Nephron (organoid): ENCODE data around the gene ACSL5.

Source experiments
- H3K27ac Mint-ChIP-seq, 3 experiments: 2 replicates each; pipeline ENCODE4 v1.8.0; 2020; ENCODE audit warnings: mixed read lengths in 3 of 3, mild to moderate bottlenecking in 2 of 3, moderate library complexity in 1 of 3
- H3K27me3 Mint-ChIP-seq: 2 replicates; pipeline ENCODE4 v1.8.0; 2021; ENCODE audit warnings: low read depth, mild to moderate bottlenecking, moderate library complexity, mixed read lengths
- H3K36me3 Mint-ChIP-seq: 2 replicates; pipeline ENCODE4 v1.8.0; 2020; ENCODE audit warnings: low read depth, mixed read lengths
- H3K4me1 Mint-ChIP-seq: 2 replicates; pipeline ENCODE4 v1.8.0; 2020; ENCODE audit warnings: mixed read lengths
- H3K4me3 Mint-ChIP-seq, 3 experiments: 2 replicates each; pipeline ENCODE4 v1.8.0; 2020; ENCODE audit warnings: mild to moderate bottlenecking in 3 of 3, mixed read lengths in 3 of 3, moderate library complexity in 2 of 3
- H3K9me3 Mint-ChIP-seq: 2 replicates; pipeline ENCODE4 v1.8.0; 2020; ENCODE audit warnings: mixed read lengths
- CTCF ChIP-seq, 3 experiments: fragments of 200-600 bp; sonication (generic); IDR thresholded peaks; one replicate each; pipeline ENCODE4 v1.5.0; 2021; ENCODE audit warnings: antibody characterized with exemption in 3 of 3; ENCODE audit not compliant: unreplicated experiment in 3 of 3

ACSL5 gene

DNA sequence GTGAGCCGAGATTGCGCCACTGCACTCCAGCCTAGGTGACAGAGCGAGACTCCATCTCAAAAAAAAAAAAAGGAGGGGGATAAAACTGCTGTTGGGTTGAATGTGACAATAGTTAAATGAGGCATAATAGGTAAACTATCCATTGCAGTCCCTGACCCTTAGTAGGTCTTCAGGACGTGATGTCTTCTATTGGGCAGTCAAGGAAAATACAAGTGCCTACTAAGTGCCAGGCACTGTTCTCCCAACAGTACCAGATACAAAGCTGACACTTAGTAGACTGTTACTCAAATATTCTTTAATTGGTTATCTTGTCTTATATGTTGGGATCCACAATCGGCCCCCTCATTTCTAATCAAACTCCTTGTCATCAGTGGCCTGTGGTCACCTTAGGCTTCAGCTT is 27.1 kb upstream of the ACSL5 start:
- TF ChIP-seq CTCF (IDR thresholded peaks at IDR 0.05; ENCODE audit: unreplicated experiment in 3 of 3): no peak
- Mint-ChIP-seq H3K4me1 (no peaks in the 10 kb centered on the region), H3K9me3 (no peaks in the 10 kb centered on the region), H3K27ac (no peak overlapping the region), H3K36me3 (no peaks in the 10 kb centered on the region), H3K27me3 (no peaks in the 10 kb centered on the region), H3K4me3 (no peak overlapping the region)

DNA sequence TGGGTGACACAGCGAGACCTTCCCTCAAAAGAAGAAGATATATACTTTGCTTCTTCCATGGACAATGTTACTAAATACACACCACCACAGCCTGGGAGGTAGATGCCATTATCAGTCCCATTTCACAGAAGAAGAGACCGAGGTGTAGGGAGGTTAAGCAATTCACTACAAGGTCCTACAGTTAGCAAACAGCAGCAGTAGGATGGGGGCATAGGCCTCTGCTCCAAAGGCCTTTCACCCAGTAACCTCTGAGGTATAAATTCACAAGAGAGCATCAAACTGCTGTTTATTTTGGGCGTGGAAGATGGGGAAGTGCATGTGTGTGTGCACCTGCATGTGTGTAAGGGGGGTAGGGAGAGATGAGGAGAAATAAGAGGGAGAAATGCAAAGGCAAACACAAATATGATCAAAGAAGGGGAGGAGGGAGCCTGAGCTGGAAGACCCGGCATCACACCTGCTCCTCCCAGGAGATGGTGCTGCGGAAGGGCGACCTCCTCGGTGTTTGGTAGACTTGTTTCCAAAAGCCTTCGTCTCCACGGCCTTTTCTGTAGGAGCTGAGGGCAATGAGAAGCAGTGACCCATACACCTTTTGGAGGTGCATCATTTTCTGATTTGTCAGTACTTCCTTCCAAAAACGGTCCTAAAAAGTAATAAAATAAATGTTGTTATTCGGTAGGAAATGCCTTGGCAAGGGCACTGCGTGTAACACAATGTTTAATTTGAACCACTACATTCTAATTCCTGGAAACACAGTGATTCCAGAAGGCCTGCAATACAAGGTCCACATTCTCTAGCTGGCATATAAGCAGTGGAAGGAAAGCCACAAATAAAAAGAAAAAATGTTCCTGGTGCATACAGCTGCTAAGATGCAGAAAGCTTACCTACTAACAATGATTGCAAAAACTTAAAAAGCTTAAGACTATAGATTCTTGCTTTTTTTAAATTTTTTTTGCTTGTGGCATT is 25.9 kb upstream of the ACSL5 start:
- Mint-ChIP-seq H3K27me3 (no peaks in the 10 kb centered on the region), H3K4me1 (no peaks in the 10 kb centered on the region), H3K4me3 (no peak overlapping the region), H3K27ac (no peak overlapping the region), H3K36me3 (no peaks in the 10 kb centered on the region), H3K9me3 (no peaks in the 10 kb centered on the region)
- TF ChIP-seq CTCF (IDR thresholded peaks at IDR 0.05; ENCODE audit: unreplicated experiment in 3 of 3): no peak

DNA sequence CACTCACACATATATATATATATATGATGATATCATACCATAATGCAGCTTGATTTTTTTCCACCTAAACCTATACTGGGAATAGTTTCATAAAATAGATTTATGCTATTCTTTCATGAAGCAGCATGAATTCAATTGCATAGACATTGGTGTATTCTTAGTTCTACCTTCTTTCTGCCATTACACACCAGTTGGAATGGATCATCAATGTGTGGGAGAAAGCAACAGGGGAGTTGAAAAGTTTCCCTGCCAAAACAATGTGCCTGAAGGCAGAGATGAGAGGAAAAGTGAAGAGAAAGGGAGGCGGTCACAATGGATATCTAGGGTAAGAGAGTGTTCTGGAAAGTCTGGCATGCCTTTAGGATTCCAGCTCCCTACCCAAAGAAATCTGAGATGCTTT is 25.2 kb upstream of the ACSL5 start:
- Mint-ChIP-seq H3K4me1 (no peaks in the 10 kb centered on the region), H3K27me3 (no peaks in the 10 kb centered on the region), H3K36me3 (no peaks in the 10 kb centered on the region), H3K4me3 (no peak overlapping the region), H3K27ac (no peak overlapping the region), H3K9me3 (no peaks in the 10 kb centered on the region)
- TF ChIP-seq CTCF (IDR thresholded peaks at IDR 0.05; ENCODE audit: unreplicated experiment in 3 of 3): no peak

DNA sequence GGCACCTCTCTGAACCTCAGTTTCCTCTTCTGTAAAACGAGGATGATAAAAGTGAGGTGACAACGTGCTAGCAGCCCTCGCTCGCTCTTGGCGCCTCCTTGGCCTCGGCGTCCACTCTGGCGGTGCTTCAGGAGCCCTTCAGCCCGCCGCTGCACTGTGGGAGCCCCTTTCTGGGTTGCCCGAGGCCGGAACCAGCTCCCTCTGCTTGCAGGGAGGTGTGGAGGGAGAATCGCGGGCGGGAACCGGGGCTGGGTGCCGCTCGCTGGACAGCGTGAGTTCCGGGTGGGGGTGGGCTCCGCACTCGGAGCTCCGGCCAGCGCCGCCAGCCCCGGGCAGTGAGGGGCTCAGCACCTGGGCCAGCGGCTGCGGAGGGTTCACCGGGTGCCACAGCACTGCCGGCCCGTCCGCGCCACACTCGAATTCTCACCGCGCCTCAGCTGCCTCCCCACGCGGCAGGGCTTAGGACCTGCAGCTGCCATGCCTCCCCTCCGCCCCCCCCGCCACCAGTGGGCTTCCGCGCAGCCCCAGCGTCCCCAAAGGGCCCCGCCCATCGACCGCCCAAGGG is 24.3 kb upstream of the ACSL5 start:
- H3K36me3 Mint-ChIP-seq: no peaks in the 10 kb centered on the region
- H3K27me3 Mint-ChIP-seq: no peaks in the 10 kb centered on the region
- no peak for TF ChIP-seq CTCF (IDR thresholded peaks at IDR 0.05; ENCODE audit: unreplicated experiment in 3 of 3)
- no peak overlapping the region for H3K4me3 Mint-ChIP-seq
- no peaks in the 10 kb centered on the region for H3K4me1 Mint-ChIP-seq
- H3K9me3 Mint-ChIP-seq: no peaks in the 10 kb centered on the region
- no peak overlapping the region for H3K27ac Mint-ChIP-seq

- H3K27ac Mint-ChIP-seq: no peak overlapping the region
- no peak for TF ChIP-seq CTCF (IDR thresholded peaks at IDR 0.05; ENCODE audit: unreplicated experiment in 3 of 3)
- no peaks in the 10 kb centered on the region for H3K36me3 Mint-ChIP-seq
- H3K4me3 Mint-ChIP-seq: no peak overlapping the region
- H3K27me3 Mint-ChIP-seq: no peaks in the 10 kb centered on the region
- no peaks in the 10 kb centered on the region for H3K4me1 Mint-ChIP-seq
- H3K9me3 Mint-ChIP-seq: no peaks in the 10 kb centered on the region
Measured at GRCh38 chr10:112351146-112351545, 22.8 kb upstream of the ACSL5 start.
